GM19193 (cell line): Measurements from ENCODE around the gene DCP1B.

Experiments used
- POLR2A ChIP-seq: IDR thresholded peaks from 4 replicates; pipeline ENCODE4 v1.6.1; 2011; ENCODE audit not compliant: insufficient read depth, insufficient read length; ENCODE audit errors: extremely low read depth

The DCP1B gene

GRCh38 chr12:1995205-1995896 lies 8.9 kb downstream of the DCP1B start:
- no peak for TF ChIP-seq POLR2A

DNA sequence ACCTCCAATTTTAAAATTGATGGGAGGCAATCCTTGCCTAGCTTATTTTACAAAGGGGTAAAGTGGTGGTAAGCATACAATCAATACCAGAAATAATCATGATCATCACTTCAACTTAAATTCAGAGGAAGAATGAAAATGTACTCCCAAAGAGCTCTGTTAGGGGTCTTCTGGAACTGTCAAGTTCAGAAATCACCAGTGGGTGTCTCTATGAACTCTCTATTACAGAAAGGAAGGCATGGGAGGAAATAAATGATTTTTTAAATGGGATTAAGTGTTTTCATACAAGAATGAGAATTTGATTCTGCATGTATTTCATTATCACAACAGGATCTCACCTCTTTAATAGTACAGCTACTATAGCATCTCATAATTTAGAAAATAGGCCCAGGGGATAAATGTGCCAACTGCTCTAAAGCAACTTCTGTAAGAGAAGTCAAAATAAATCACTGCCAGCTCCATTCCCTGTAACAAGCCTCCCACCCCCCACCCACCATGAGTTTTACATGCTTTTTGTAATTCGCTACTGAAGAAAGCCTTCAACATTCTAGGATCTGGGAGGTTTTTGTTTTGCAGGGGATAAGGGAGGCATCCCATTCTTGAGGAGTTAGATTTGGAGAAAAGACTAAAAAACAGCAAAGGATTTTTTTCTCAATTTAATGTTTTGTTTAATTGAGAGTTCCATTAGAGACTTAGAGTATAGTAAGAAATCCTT lies 9.7 kb downstream of the DCP1B start:
- TF ChIP-seq POLR2A, result no peak

GRCh38 chr12:1993871-1994371 lies 10.3 kb downstream of the DCP1B start:
- no peak for TF ChIP-seq POLR2A

GRCh38 chr12:1993341-1993740 lies 10.9 kb downstream of the DCP1B start:
- no peak for TF ChIP-seq POLR2A

GRCh38 chr12:1992732-1993131 lies 11.5 kb downstream of the DCP1B start:
- no peak for TF ChIP-seq POLR2A

DNA sequence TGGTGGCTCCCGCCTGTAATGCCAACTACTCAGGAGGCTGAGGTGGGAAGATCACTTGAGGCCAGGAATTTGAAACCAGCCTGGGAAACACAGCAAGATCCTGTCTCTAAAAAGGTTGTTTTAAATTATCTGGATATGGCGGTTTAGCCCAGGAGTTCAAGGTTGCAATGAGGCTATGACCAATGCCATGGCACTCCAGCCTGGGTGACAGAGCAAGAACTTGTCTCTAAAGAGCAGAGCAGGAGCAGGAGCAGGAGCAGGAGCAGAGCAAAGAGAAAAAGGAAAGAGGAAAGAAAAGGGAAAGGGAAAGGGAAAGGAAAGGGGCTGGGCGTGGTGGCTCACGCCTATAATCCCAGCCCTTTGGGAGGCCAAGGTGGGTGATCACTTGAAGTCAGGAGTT lies 15.1 kb downstream of the DCP1B start:
- no peak for TF ChIP-seq POLR2A

DNA sequence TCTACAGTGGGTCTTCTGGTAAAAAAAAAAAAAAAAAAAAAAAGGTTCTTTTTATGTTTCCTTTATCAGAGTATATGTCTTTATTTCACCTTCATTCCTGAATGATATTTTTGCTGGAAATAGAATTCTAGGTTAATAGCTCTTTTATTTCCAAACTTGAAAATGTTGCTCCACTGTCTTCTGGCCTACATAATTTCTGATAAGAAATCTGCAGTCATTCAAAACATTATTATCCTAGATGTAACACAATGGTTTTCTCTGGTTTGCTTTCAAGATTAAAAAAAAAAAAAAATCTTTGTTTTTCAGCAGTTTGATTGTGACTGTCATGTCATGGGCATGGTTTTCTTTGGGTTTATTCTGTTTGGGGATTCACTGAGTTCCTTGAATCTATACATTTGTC lies 19.5 kb downstream of the DCP1B start:
- TF ChIP-seq POLR2A, result no peak

- no peak for TF ChIP-seq POLR2A
These were observed 24.0 kb downstream of the DCP1B start for GRCh38 chr12:1980282-1980681.

DNA sequence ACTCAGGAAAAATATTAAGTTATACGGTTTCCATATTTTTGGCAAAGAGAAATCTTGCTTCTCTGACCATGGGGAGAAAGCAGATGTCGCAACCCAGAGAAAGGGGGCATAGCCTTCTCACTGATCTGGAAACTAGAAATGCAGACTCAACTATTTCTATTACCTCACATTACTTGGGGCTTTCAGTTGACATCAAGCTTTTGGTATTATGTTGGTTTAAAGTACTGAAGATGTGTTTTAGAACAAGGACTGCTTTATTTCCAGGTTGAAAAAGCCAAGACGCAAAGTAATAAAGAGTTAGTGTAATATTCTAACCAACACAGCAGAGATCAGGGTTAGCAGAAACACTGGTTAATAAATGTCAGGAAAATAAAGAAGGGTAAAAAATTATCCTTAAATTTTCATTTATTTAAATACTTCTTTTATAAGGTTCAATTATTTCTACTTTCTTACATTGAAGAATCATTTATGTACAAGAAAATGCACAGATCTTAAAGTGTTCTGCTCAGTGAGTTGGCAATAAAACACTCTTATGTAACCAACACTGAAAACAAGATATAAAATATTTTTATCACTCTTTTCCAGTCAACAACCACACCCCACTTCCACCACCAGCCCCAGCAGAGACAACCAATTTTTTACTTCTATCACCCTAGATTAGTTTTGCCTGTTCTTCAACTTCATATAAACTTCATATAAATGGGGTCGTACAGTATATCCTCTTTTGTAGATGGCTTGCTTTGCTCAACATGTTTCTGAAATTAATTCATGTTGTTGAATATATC lies 26.0 kb downstream of the DCP1B start:
- no peak for TF ChIP-seq POLR2A

GRCh38 chr12:1977588-1977987 lies 26.7 kb downstream of the DCP1B start:
- TF ChIP-seq POLR2A, result no peak

- TF ChIP-seq POLR2A, result no peak
These were observed 27.1 kb downstream of the DCP1B start for GRCh38 chr12:1977109-1977508.

- TF ChIP-seq POLR2A, result no peak
These were observed 29.4 kb downstream of the DCP1B start for GRCh38 chr12:1974812-1975211.

GRCh38 chr12:1972856-1973317 lies 31.4 kb downstream of the DCP1B start:
- TF ChIP-seq POLR2A, result no peak

DNA sequence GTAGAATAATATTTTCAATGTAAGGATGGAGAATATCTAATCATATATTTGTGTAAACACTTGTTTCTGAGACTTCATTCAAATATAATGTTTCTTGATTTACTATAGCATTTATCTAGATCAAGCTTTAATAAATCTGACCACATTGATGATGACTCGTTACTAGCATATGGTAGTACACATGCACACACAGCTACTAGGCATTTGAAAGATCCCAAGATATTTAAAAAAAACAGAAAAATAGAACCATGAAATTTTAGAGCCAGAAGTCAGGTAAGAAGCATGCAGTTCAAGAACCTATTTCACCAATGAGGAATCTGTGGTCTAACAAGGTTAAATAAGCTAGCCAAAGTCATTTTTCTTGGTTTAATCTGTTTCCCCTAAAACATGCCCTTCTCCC lies 32.0 kb downstream of the DCP1B start:
- no peak for TF ChIP-seq POLR2A

GRCh38 chr12:1970331-1970900 lies 33.8 kb downstream of the DCP1B start:
- no peak for TF ChIP-seq POLR2A
